IPS DF 19.7 (cell line): ENCODE results near the gene CDC5L.
"Not testable (repeated sequence)": the region's sequence is repeated elsewhere in the genome, so short reads cannot be mapped to it uniquely, and the experiment has no call there.

Source experiments
- DNase-seq: peaks from one replicate; pipeline ENCODE4 v3.0.0-alpha.2; 2013; ENCODE audit warnings: low read depth, low spot score

Gene CDC5L

DNA sequence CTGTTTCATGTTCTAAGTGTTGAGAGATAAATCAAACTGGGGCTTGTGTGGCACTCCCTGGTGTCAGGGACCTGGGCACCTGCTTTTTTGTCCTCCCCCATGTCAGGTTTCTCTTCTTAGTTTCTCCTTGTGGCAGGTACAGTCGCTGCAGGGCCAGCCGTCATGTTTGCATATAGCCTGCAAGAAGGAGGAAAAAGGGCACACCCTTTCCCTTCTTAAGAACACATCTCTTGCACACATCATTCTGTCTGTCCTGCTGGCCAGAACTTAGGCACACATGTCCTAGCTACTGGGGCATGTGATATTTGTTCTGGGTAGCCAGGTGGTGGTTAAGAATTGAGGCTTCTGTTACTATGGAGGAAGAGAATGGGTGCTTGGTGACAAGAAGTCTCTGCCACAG lies 27.9 kb downstream of the CDC5L start:
- no peak for DNase-seq

DNA sequence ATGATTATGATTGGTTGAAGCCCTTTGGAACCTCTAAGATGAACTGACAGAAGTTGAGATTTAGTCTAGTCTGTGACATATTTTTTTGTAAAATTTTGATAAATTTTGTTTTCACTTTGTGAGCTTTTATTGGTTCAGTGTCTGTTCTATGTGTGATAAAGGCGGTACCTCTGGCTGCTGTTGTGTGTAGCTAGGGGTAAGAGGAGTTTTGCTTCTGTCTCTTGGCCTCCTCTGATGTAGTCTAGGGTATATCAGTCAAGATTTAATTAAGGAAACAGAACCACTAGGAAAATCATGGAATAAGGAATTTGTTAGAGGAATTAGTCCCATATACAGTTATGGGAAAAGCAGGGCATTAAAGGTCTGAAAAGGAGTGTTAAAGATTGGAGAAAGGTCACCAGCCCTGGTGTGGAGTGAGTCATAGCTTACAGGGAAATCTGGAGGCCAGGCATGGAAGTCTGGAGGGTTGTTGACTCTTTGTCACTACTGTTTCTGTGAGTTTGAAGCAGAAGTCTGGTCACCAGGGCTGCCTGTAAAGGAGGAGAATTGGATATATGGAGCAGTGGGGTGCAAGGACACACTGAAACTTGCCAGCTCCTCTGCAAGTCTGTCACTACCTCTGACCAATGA lies 28.5 kb downstream of the CDC5L start:
- DNase-seq, result no peak

DNA sequence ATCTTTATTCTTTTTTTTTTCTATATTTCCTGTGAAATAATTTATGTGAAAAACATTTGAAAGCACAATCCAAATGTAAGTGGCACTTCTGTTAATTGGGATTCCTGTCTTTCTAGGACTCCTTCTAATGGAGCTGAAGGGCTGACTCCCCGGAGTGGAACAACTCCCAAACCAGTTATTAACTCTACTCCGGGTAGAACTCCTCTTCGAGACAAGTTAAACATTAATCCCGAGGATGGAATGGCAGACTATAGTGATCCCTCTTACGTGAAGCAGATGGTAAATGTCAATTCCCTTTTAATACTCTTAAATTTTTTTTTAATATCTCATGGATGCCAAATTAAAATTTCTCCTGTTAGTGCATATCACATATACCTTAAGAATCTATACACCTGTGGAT lies 35.0 kb downstream of the CDC5L start:
- no peak for DNase-seq

DNA sequence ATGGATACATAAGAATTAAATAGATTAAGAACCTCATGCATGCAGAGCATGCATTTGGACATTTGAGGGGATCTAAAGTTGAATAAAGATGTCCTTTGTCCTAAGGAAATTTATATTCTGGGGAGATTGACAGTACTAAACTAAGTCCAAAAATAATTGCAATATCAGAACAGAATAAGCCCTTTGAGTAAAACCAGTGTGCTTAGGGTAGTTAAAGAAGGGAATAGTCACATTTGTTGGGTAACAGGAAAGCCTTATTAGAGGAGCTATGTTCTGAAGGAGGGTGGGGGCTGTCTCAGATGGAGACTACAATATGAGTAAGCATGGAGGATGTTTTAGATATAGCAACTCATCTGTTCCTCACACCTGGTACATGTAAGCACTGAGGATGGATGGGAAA lies 35.8 kb downstream of the CDC5L start:
- DNase-seq, result no peak

DNA sequence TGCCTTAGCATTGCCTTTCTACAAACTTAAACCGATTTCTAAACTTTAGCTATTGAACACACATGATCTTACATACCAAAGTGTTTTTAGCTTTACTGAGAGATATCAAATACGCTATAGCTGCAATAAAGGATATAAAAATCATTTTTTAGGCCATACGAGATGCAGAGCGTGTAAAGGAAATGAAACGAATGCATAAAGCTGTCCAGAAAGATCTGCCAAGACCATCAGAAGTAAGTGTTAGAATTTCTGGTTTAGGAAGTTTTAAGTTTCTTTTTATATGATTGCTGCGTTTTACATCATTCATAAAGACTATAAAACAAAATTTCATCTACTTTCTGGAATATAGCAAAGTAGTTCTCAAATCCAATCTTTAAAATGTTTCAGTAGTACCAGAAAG lies 38.4 kb downstream of the CDC5L start:
- DNase-seq, result no peak

DNA sequence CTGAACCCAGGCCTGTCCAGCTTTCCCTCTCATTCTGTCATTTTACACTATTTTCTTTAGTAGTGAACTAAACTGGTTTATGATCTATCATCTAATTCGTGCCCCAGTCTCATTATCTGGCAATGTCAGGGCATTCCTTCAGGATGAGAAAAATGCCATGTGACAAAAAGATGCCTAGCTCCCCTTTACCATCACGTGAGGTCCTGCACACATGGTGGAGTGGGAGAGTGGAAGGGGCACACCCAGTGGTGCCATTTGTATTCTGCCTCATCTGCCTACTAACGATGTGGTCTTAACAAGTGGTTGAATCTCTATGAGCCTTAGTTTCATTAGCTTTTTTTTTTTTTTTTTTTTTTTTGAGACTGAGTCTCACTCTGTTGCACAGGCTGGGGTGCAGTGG lies 41.2 kb downstream of the CDC5L start:
- DNase-seq, result no peak

DNA sequence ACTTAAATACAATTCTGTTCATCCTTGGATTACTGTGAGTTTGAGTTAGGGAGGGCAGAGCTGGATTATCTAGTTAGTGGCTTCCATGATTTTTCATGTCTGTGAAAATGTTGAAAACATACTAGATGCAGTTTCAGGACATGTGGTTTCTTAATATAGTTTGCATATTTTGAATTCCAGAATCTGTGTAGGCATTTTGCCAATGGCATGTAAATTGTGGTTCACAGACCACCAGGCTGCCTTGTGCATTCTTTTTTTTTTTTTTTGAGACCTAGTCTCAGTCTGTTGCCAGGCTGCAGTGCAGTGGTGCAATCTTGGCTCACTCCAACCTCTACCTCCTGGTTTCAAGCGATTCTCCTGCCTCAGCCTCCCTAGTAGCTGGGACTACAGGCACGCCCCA lies 42.8 kb downstream of the CDC5L start:
- no peak for DNase-seq

DNA sequence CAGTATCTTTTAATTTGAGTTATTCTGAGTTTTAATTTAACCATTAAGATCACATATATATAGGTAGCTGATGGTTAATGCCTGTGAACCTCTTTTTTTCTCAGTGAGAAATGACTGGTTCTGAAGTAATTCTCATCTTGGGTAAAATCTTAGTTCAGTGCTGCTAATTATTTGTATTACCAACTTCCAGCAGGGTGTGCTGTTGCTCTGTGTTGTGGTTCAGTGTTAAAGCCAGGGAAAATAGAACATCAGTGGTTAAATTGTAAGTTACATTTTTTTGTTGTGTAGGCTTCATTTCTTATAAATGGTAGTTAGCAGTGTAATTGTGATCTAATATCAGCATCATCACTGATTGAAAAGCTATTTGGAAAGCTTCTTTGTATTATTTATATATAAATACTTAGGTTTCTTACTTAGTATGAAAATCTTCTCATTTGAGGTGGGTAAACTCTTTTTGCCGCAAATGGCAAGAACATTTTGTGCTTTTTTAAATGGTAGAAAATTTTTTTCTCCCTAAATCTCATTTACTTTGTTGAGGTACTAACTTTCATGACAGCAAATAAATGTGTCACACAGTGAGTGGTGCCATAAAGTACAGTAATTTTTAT lies 43.7 kb downstream of the CDC5L start:
- DNase-seq, result peak; percentile 9

DNA sequence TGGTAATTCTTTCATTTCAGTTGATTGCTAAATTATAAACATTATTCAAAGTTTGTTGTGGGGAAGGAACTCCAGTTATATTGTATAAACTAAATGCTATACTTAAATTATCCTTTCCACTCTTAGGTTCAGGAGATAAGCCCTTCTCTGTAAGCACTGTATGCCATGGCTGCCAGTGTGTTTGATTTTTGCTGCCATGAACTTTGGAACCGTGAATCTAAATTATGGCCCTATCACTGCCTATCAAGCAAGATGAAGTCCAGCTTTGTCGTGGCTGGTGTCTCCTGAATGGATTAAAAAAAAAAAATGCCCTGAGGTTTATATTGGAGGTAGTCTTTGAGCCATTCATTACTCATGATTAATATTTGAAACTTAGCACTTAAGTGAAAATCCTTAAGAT lies 44.7 kb downstream of the CDC5L start:
- DNase-seq, result no peak

DNA sequence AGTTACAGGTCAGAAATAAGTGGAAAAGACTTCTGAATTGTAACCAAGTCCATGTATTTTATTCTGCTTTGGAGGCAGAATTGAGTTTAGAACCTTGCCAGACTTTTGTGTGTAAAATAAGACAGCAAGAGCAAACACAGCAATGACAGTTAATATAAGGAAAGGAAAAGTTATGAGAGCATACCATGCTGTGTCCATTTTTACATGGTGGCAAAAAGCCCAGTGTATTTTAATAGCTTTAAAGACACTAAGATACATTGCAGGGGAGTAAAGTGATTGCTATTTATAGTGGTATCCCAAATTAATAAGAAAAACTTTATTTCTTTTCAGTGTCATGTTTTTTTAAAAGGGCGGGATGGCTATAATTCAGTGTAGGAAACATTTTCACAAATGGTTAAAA lies 45.2 kb downstream of the CDC5L start:
- DNase-seq, result no peak

DNA sequence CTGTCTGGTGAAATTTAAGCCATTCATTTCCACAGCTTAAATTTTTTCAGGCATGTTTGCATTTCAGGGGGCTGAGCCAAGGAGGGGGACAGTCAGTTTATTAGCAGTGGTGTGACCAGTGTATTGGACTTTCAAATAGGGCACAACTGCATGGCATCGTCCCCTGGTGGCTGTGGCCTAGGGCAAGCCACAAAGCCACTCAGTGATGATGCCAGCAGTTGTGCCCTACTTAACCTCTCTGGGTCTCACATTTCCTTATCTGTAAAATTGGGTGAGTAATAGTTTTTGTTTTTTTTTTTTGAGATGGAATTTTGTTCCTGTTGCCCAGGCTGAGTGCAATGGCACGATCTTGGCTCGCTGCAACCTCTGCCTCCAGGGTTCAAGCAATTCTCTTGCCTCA lies 48.0 kb downstream of the CDC5L start:
- DNase-seq, result no peak

DNA sequence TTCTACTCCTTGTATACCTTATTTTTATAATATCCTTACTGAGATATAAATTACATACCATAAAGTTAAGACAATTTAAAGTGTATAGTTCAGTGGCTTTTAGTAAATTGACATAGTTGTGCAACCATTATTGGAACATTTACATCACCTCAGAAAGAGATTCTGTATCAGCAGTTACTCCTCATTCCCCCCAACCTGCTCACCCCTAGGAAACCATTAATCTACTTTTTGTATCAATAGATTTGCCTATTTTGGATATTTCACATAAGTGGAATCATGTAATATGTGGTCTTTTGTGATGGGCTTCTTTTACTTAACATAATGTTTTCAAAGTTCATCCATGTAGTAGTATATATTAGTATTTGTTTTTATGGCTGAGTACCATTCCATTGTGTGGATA lies 51.3 kb downstream of the CDC5L start:
- no peak for DNase-seq

DNA sequence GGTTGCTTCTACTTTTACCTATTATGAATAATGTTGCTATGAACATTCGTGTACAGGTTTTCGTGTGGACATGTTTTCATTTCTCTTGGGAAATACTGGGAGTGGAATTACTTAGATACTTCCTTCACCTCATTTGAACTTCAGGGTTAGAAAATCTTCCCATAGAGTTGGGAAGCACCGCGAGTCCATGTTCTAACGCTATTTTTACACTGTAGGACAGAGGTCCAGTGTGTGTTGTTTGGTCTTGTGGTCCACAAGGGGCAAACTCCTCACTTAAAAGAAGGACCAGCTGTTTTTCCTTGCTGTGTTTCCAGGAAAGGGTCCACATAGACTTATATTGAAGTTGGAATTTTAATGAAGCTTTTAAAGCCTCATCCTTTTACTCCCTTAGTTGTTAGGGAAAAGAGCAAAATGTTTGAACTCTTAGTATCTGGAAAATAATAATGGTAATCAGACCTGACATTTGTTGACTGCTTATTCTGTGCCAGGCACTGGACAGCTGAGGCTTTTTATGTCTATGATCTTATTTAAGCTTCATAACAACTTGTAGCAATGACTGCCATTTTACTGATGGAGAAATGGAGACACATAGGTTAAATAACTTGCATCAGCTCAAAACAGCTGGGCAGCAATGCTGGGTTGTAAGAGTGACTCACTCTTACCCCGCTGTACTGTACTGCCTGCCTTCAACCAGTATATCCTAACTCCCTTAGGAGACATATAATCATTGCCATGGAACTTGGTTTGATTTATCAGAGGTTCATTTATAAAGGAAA lies 52.0 kb downstream of the CDC5L start:
- no peak for DNase-seq

DNA sequence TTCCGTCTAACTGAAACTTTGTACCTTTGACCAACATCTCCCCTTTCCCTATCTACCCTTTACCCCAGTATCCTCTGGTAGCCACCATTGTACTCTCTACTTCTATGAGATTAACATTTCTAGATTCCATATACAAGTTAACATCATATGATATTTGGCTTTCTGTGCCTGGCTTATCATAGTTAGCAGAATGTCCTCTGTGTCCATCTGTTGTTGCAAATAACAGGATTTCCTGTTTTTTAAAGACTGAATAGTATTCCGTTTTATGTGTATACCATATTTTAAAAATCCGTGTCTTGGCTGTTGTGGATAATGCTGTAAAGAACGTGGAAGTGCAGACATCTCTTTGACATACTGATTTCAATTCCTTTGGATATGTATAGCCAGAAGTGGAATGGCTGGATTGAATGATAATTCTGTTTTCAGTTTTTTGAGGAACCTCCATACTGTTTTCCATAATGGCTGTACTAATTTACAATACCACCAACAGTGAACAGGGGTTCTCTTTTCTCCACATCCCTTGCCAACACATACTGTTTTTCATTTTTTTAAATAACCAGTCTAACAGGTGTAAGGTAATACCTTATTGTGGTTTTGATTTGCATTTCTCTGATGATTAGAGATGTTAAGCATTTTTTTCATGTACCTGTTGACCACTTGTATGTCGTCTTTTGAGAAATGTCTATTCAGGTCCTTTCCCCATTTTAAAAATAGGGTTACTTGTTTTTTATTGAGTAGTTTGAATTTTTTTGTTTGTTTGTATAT lies 53.8 kb downstream of the CDC5L start:
- DNase-seq, result no peak

DNA sequence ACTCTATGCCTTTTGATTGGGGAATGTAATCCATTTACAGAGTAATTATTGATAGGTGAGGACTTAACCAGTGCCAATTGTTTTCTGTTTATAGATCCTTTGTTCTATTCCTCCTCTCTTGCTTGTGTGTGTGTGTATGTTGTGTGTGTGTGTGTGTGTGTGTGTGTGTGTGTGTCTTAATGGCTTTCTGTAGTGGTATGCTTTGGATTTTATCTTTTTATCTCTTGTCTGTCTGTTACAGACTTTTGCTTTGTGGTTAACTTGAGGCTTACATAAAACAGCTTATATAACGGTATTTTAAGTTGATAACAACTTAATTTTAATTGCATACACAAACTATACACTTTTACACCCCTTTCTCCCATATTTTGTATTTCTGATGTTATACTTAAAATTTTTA lies 54.7 kb downstream of the CDC5L start:
- no peak for DNase-seq

DNA sequence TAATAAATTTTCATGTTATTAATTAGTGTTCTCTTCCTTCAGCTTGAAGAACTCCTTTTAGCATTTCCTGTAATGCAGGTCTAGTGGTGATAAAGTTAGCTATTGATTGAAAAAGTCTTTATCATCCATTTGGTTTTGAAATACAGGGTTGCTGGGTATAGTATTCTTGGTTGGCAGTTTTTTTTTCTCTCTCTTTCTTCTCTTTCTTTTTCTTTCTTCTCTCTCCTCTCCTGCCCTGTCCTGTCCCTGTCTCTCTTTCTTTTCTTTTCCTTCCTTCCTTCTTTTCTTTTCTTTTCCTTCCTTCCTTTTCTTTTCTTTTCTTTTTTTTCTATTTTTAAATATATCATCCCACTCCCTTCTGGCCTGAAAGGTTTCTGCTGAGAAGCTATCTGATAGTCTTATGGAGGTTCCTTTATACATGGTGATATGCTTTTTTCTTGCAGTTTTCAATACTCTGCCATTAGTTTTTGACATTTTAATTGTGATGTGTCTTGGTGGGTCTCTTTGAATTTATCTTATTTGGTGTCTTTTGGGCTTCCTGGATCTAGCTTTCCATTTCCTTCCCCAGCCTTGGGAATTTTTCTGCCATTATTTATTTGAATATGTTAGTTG lies 55.4 kb downstream of the CDC5L start:
- DNase-seq, result no peak

DNA sequence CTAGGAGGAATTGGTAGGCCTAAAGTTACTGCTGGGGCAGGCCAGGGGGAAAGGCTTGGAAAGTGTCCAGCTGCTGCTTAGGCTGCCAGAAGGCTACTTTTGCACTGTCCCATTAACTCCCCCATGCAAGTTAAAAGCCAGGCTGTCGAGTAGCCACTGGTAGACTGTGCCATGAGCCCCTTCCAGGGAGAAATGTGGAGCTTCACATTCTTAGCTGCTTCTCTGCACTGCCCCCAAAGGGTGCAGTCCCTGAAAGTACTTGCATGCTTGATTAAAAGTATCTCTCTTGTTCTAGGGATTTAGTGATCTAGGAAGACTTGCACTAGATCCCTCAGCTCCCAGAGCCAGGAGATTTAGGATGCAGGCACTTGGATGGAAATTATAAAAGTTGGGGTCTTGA lies 57.3 kb downstream of the CDC5L start:
- no peak for DNase-seq

DNA sequence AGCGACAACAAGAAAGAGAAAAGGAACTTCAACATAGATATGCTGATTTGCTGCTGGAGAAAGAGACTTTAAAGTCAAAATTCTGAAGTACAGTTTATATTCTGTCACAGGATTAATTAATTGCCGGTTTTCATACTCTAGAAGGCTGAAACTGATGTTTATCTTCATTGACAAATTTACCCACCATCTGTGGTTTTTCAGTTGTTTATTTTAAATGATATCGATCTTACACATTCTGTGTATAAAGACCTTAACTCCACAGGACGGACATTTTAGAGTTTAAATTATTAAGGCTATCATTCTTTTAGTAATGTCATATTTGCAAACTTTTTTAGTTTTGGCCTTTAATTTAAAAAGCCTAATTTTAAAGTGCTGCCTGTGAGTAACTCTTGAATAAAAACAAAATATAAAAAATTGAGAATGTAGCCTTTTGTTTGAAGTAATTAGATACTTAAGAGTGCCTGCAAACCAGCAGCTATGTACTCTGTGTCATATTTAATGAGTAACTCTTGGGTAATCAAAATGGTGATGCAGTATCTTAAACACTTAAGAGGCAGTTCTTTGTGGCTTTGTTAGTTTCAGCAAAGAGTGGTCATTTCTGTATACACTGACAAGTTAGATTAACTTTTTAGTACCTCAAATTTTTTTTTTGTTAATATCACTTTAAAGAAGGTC lies 59.3 kb downstream of the CDC5L start:
- DNase-seq, result no peak

DNA sequence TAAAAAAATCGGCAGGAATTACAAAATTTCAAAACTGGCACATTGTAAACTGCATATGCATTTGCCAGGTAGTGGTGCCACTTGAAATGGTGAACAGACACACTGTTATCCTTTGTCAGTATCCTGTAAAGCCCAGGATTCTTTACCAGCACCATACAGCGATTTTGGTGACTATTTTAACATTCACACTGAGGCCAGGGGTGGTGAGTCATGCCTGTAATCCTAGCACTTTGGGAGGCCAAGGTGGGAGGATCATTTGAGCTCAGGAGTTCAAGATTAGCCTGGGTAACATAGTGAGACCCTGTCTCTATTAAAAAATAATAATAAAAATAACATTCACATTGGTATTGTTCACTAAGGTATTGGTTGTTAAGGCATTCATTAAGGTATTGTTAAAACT lies 61.7 kb downstream of the CDC5L start:
- not testable (repeated sequence) for DNase-seq

DNA sequence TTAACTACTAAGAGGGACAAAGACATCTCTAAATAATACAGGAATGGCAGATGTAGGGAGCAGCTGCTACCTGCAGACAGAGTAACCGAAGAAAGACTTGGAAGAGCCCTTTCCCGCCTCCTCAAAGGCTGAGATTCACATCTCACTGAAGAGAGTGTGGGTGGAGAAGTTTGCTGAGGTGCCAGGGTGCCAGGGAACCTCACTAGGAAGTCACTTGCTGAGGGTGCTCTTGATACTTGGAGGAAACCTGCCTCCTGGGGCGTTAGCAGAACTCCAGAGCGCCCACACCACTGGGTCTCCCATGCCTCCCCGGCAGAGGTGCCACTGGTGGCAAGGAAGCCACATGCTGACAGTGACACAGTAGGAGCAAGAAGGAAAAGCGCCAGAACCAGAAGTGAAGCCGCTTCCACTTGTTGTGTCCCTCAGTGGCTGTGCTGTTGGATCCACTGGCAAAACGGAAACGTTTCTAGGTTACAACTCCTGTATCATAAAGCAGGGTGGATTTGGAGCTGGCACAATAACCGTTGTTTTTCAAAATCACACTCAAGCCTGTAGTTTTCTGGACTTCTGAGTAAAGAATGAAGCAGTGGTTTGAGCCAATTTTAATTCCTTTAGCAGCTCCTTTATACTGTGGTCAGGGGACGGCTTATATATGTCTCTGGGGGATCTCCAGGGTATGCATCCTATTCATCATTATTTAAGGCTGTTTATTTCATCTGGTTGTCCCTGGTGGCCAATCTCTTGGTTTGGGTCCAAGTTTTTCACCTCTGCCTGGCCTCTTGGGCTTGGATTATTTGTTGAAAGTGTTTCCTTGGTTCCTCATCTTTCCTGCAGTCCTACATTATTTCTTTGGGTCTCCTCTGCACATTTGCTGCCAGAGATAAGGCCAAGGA lies 64.5 kb downstream of the CDC5L start:
- no peak for DNase-seq
